Mucosa of stomach (tissue), 1 donor: ENCODE results near the gene FGFR4.
A peak's percentile ranks its signal among the peaks of the same experiment; 100 is the strongest.
"Not testable (repeated sequence)": the region's sequence is repeated elsewhere in the genome, so short reads cannot be mapped to it uniquely, and the experiment has no call there.

ENCODE experiments used
- H3K27me3 ChIP-seq: one replicate; pipeline ENCODE4 v1.7.0; 2013; ENCODE audit warnings: mild to moderate bottlenecking, low read length; ENCODE audit not compliant: control insufficient read depth, insufficient read depth
- H3K36me3 ChIP-seq: one replicate; pipeline ENCODE4 v1.7.0; 2013; ENCODE audit warnings: low read length; ENCODE audit not compliant: control insufficient read depth, insufficient read depth
- H3K4me1 ChIP-seq: one replicate; pipeline ENCODE4 v1.7.0; 2013; ENCODE audit warnings: mild to moderate bottlenecking, low read length; ENCODE audit not compliant: control insufficient read depth, insufficient read depth
- H3K4me3 ChIP-seq: one replicate; pipeline ENCODE4 v1.7.0; 2013; ENCODE audit warnings: low read length
- H3K9ac ChIP-seq: one replicate; pipeline ENCODE4 v1.7.0; 2013; ENCODE audit warnings: mild to moderate bottlenecking, low read length, moderate library complexity
- H3K9me3 ChIP-seq: one replicate; pipeline ENCODE4 v1.7.0; 2013; ENCODE audit warnings: mild to moderate bottlenecking, low read length, moderate library complexity; ENCODE audit not compliant: control insufficient read depth
- donor health status: Pancreatic carcinoma.

Gene FGFR4

GRCh38 chr5:177086654-177087397 lies at the start of gene FGFR4:
FGFR4 (plus strand) TSS chr5:177086915; CDS start chr5:177089603, 2,688 bp downstream.
- H3K9me3 ChIP-seq, result no peaks in the 10 kb centered on the region
- H3K9ac ChIP-seq, result peak within 1 kb of the TSS; percentile 74

GRCh38 chr5:177036921-177037320 lies 49.8 kb upstream of the FGFR4 start:
- Histone ChIP-seq H3K4me1 (no peaks in the 10 kb centered on the region), H3K27me3 (no peaks in the 10 kb centered on the region), H3K9ac (no peak overlapping the region), H3K36me3 (no peaks in the 10 kb centered on the region), H3K4me3 (no peak overlapping the region), H3K9me3 (no peaks in the 10 kb centered on the region)

More at GRCh38 chr5:177086654-177087397, at the start of gene FGFR4:
- Histone ChIP-seq H3K27me3 (peaks cover 6% of the 10 kb centered on the region), H3K36me3 (no peaks in the 10 kb centered on the region), H3K4me1 (peaks cover 30% of the 10 kb centered on the region), H3K4me3 (peak within 1 kb of the TSS; percentile 28)

- Histone ChIP-seq H3K9ac (no peak overlapping the region), H3K4me3 (no peak overlapping the region), H3K27me3 (no peaks in the 10 kb centered on the region), H3K36me3 (no peaks in the 10 kb centered on the region), H3K4me1 (no peaks in the 10 kb centered on the region), H3K9me3 (no peaks in the 10 kb centered on the region)
Observed at GRCh38 chr5:177040814-177041420, 45.8 kb upstream of the FGFR4 start.

- no peak overlapping the region for H3K4me3 ChIP-seq
- H3K9ac ChIP-seq, result no peak overlapping the region
- no peaks in the 10 kb centered on the region for H3K27me3 ChIP-seq
- no peaks in the 10 kb centered on the region for H3K9me3 ChIP-seq
- H3K4me1 ChIP-seq, result no peaks in the 10 kb centered on the region
- no peaks in the 10 kb centered on the region for H3K36me3 ChIP-seq
Observed at GRCh38 chr5:177041936-177042335, 44.8 kb upstream of the FGFR4 start.

- no peaks in the 10 kb centered on the region for H3K9me3 ChIP-seq
- H3K27me3 ChIP-seq, result no peaks in the 10 kb centered on the region
- no peak overlapping the region for H3K4me3 ChIP-seq
- H3K9ac ChIP-seq, result no peak overlapping the region
- H3K36me3 ChIP-seq, result no peaks in the 10 kb centered on the region
- H3K4me1 ChIP-seq, result no peaks in the 10 kb centered on the region
Observed at GRCh38 chr5:177043114-177043513, 43.6 kb upstream of the FGFR4 start.

GRCh38 chr5:177043958-177044357 lies 42.8 kb upstream of the FGFR4 start:
- Histone ChIP-seq H3K9ac (no peak overlapping the region), H3K9me3 (no peaks in the 10 kb centered on the region), H3K27me3 (no peaks in the 10 kb centered on the region), H3K36me3 (no peaks in the 10 kb centered on the region), H3K4me1 (no peaks in the 10 kb centered on the region), H3K4me3 (no peak overlapping the region)

- Histone ChIP-seq H3K4me1 (no peaks in the 10 kb centered on the region), H3K36me3 (no peaks in the 10 kb centered on the region), H3K4me3 (no peak overlapping the region), H3K27me3 (no peaks in the 10 kb centered on the region), H3K9me3 (no peaks in the 10 kb centered on the region), H3K9ac (no peak overlapping the region)
Observed at GRCh38 chr5:177044641-177045040, 42.1 kb upstream of the FGFR4 start.

- Histone ChIP-seq H3K9ac (no peak overlapping the region), H3K4me3 (no peak overlapping the region), H3K36me3 (no peaks in the 10 kb centered on the region), H3K27me3 (no peaks in the 10 kb centered on the region), H3K4me1 (no peaks in the 10 kb centered on the region), H3K9me3 (no peaks in the 10 kb centered on the region)
Observed at GRCh38 chr5:177045631-177046030, 41.1 kb upstream of the FGFR4 start.

- H3K27me3 ChIP-seq, H3K36me3 ChIP-seq, H3K9me3 ChIP-seq, H3K4me3 ChIP-seq, H3K9ac ChIP-seq, H3K4me1 ChIP-seq: not testable (repeated sequence)
Observed at GRCh38 chr5:177048531-177048930, 38.2 kb upstream of the FGFR4 start.

GRCh38 chr5:177049285-177049684 lies 37.4 kb upstream of the FGFR4 start:
- H3K36me3 ChIP-seq, result no peaks in the 10 kb centered on the region

GRCh38 chr5:177064500-177065277 lies 22.0 kb upstream of the FGFR4 start:
- H3K27me3 ChIP-seq, result no peaks in the 10 kb centered on the region
- no peak overlapping the region for H3K9ac ChIP-seq
- H3K9me3 ChIP-seq, result no peaks in the 10 kb centered on the region
- H3K36me3 ChIP-seq, result no peaks in the 10 kb centered on the region
- no peak overlapping the region for H3K4me3 ChIP-seq
- no peaks in the 10 kb centered on the region for H3K4me1 ChIP-seq

More at GRCh38 chr5:177049285-177049684, 37.4 kb upstream of the FGFR4 start:
- H3K27me3 ChIP-seq, result no peaks in the 10 kb centered on the region
- no peaks in the 10 kb centered on the region for H3K4me1 ChIP-seq
- no peak overlapping the region for H3K4me3 ChIP-seq
- H3K9me3 ChIP-seq, result no peaks in the 10 kb centered on the region
- H3K9ac ChIP-seq, result no peak overlapping the region

- H3K9me3 ChIP-seq, result no peaks in the 10 kb centered on the region
- H3K36me3 ChIP-seq, result no peaks in the 10 kb centered on the region
Observed at GRCh38 chr5:177065491-177065890, 21.2 kb upstream of the FGFR4 start.

More at GRCh38 chr5:177065491-177065890, 21.2 kb upstream of the FGFR4 start:
- no peak overlapping the region for H3K9ac ChIP-seq
- H3K4me3 ChIP-seq, result no peak overlapping the region
- no peaks in the 10 kb centered on the region for H3K4me1 ChIP-seq
- no peaks in the 10 kb centered on the region for H3K27me3 ChIP-seq
